HCT116 (cell line): ENCODE data around the gene GRIN2A. TPM values are rescaled to one million over a fixed set of nuclear protein-coding genes. Genes with fewer than 3 reads are reported as not detected.

Experiments used
- ATAC-seq: fragments of 200-7000 bp; cut with Tn5 transposase; 2 replicates; pipeline ENCODE4 v1.9.1; 2020; ENCODE audit warnings: mild to moderate bottlenecking, moderate library complexity
- BruUV-seq: library from RNA; stranded (reverse); fragments of 400-500 nt; replicated peaks from 2 replicates; lab custom pipeline; 2021; lab: Mats Ljungman, UMichigan
- CTCF ChIA-PET: fragments of 300-600 bp; sonication (Branson Sonifier 250); formaldehyde crosslinking; loops from one replicate; lab custom pipeline; 2021; ENCODE audit warnings: antibody characterized with exemption; lab: Charles Lee
- POLR2A ChIA-PET: fragments of 300-600, 350-600 bp; sonication (Branson Sonifier 250); formaldehyde crosslinking; loops from one replicate; lab custom pipeline; 2021; ENCODE audit warnings: antibody characterized with exemption; lab: Charles Lee
- RAD21 ChIA-PET, 2 experiments: fragments of 300-600 bp; sonication (Branson Sonifier 250); formaldehyde crosslinking; loops; one replicate each; lab custom pipeline; 2023; ENCODE audit warnings: low total read pairs in 2 of 2; ENCODE audit not compliant: uncharacterized antibody in 2 of 2, unreplicated experiment in 2 of 2, low non-redundant PET in 1 of 2; lab: Charles Lee
- DNase-seq: peaks from one replicate; pipeline ENCODE4 v3.0.0-alpha.2; 2010; ENCODE audit warnings: low read depth, low spot score
- H2AFZ ChIP-seq: fragments of 200-600 bp; shearing (Covaris generic), sonication (generic); 2 replicates; pipeline ENCODE4 v1.6.1; 2017; ENCODE audit warnings: low read depth, mixed run types, mixed read lengths, antibody characterized with exemption, low read length; ENCODE audit not compliant: poor library complexity, severe bottlenecking
- H3K27ac ChIP-seq: 2 replicates; pipeline ENCODE4 v1.5.1; 2012; ENCODE audit warnings: low read depth, low read length
- H3K27me3 ChIP-seq: fragments of 200-600 bp; sonication (generic); 2 replicates; pipeline ENCODE4 v1.6.1; 2016; ENCODE audit warnings: mixed run types, low read length, mixed read lengths; ENCODE audit not compliant: insufficient read depth
- H3K36me3 ChIP-seq, 2 experiments: fragments of 200-500 bp in 1 of 2; fragments of 200-600 bp in 1 of 2; sonication (Bioruptor generic) in 1 of 2; sonication (generic) in 1 of 2; 2 replicates each; pipeline versions ENCODE4 v1.5.1 to v1.6.1; 2014 to 2016; ENCODE audit warnings: low read length in 2 of 2, inconsistent platforms in 1 of 2, mixed read lengths in 1 of 2, mixed run types in 1 of 2; ENCODE audit not compliant: insufficient read depth in 2 of 2, control insufficient read depth in 1 of 2
- H3K4me1 ChIP-seq, 2 experiments: fragments of 200-600 bp in 1 of 2; sonication (generic) in 1 of 2; 2 replicates each; pipeline versions ENCODE4 v1.5.1 to v1.6.1; 2012 to 2017; ENCODE audit warnings: low read length in 2 of 2, inconsistent platforms in 1 of 2, mild to moderate bottlenecking in 1 of 2, mixed read lengths in 1 of 2, mixed run types in 1 of 2, moderate library complexity in 1 of 2; ENCODE audit not compliant: insufficient read depth in 2 of 2, control insufficient read depth in 1 of 2
- H3K4me2 ChIP-seq: fragments of 200-600 bp; sonication (generic); 2 replicates; pipeline ENCODE4 v1.6.1; 2017; ENCODE audit warnings: mixed run types, low read length, mixed read lengths
- H3K4me3 ChIP-seq, 2 experiments: fragments of 200-600 bp in 1 of 2; sonication (generic) in 1 of 2; replicated peaks in 1 of 2; 2 replicates each; pipeline ENCODE4 v1.5.1; 2011 to 2016; ENCODE audit warnings: low read length in 2 of 2, control low read depth in 1 of 2, low read depth in 1 of 2, mild to moderate bottlenecking in 1 of 2, mixed read lengths in 1 of 2, mixed run types in 1 of 2
- H3K79me2 ChIP-seq: fragments of 200-600 bp; sonication (generic); 2 replicates; pipeline ENCODE4 v1.6.1; 2017; ENCODE audit warnings: mild to moderate bottlenecking, mixed run types, low read length, moderate library complexity, mixed read lengths; ENCODE audit not compliant: insufficient read depth
- H3K9ac ChIP-seq: fragments of 200-600 bp; sonication (generic); 2 replicates; pipeline ENCODE4 v1.6.1; 2016; ENCODE audit warnings: low read length, mixed read lengths
- H3K9me2 ChIP-seq: fragments of 200-600 bp; sonication (generic), shearing (Covaris generic); 2 replicates; pipeline ENCODE4 v1.6.1; 2017; ENCODE audit warnings: mixed run types, mild to moderate bottlenecking, moderate library complexity; ENCODE audit not compliant: insufficient read depth
- H3K9me3 ChIP-seq, 2 experiments: fragments of 200-500 bp in 1 of 2; fragments of 200-600 bp in 1 of 2; sonication (Bioruptor generic) in 1 of 2; sonication (generic) in 1 of 2; 2 replicates each; pipeline ENCODE4 v1.6.1; 2014 to 2017; ENCODE audit warnings: low read length in 2 of 2, mixed read lengths in 2 of 2, inconsistent platforms in 1 of 2, low read depth in 1 of 2, mild to moderate bottlenecking in 1 of 2, mixed run types in 1 of 2, moderate library complexity in 1 of 2; ENCODE audit not compliant: control insufficient read depth in 1 of 2, insufficient read depth in 1 of 2
- H4K20me1 ChIP-seq: fragments of 200-600 bp; sonication (generic), shearing (Covaris generic); 2 replicates; pipeline ENCODE4 v1.6.1; 2017; ENCODE audit warnings: mixed run types, mild to moderate bottlenecking, moderate library complexity; ENCODE audit not compliant: insufficient read depth
- CBX3 ChIP-seq: IDR thresholded peaks from 2 replicates; pipeline ENCODE4 v1.6.1; 2012; ENCODE audit warnings: low read depth
- CEBPB ChIP-seq: IDR thresholded peaks from 2 replicates; pipeline ENCODE4 v1.6.1; 2012; ENCODE audit warnings: low read depth
- EGR1 ChIP-seq: IDR thresholded peaks from 2 replicates; pipeline ENCODE4 v1.6.1; 2012; ENCODE audit warnings: low read depth
- EZH2 ChIP-seq: fragments of 200-600 bp; sonication (generic); IDR thresholded peaks from 2 replicates; pipeline ENCODE4 v1.6.1; 2017; ENCODE audit warnings: antibody characterized with exemption, mixed run types
- EZH2phosphoT487 ChIP-seq: fragments of 200-600 bp; IDR thresholded peaks from 2 replicates; pipeline ENCODE4 v1.6.1; 2018; ENCODE audit warnings: antibody characterized with exemption, borderline replicate concordance
- FOSL1 ChIP-seq: IDR thresholded peaks from 2 replicates; pipeline ENCODE4 v1.6.1; 2012; ENCODE audit warnings: low read depth
- POLR2A ChIP-seq: IDR thresholded peaks from 2 replicates; pipeline ENCODE4 v1.7.0; 2011; ENCODE audit warnings: borderline replicate concordance; ENCODE audit not compliant: insufficient read depth, insufficient read length; ENCODE audit errors: extremely low read depth
- POLR2AphosphoS5 ChIP-seq: IDR thresholded peaks from 2 replicates; pipeline ENCODE4 v1.6.1; 2011; ENCODE audit warnings: mild to moderate bottlenecking, low read depth, low read length, moderate library complexity
- RAD21 ChIP-seq: IDR thresholded peaks from 2 replicates; pipeline ENCODE4 v1.6.1; 2012; ENCODE audit warnings: low read depth, mild to moderate bottlenecking
- SP1 ChIP-seq: IDR thresholded peaks from 2 replicates; pipeline ENCODE4 v1.6.1; 2012; ENCODE audit warnings: low read depth
- SRF ChIP-seq: IDR thresholded peaks from 2 replicates; pipeline ENCODE4 v1.6.1; 2012; ENCODE audit warnings: low read depth
- TCF7L2 ChIP-seq: IDR thresholded peaks from 2 replicates; pipeline ENCODE4 v1.7.0; 2011; ENCODE audit warnings: borderline replicate concordance, inconsistent platforms; ENCODE audit not compliant: insufficient read depth, insufficient read length; ENCODE audit errors: extremely low read depth
- ZFX ChIP-seq: fragments of 450-650 bp; IDR thresholded peaks from 2 replicates; pipeline ENCODE4 v1.6.1; 2017
- intact Hi-C: fragments of 100-400 bp; cut with micrococcal nuclease; formaldehyde crosslinking; loops from 2 replicates; pipeline ENCODE4 v1.10.0; 2022
- total RNA-seq: library from RNA; stranded (reverse); gene quantifications from one replicate; pipeline ENCODE4 v1.2.1, GENCODE V29; 2021; ENCODE audit not compliant: unreplicated experiment
- TF ChIP-seq, protein P1 (sequence below): IDR thresholded peaks from 2 replicates; pipeline ENCODE4 v1.6.1; 2011; ENCODE audit warnings: mild to moderate bottlenecking, low read length, moderate library complexity; ENCODE audit not compliant: insufficient replicate concordance; ENCODE audit errors: extremely low read depth
- TF ChIP-seq, protein P2 (sequence below): IDR thresholded peaks from 2 replicates; pipeline ENCODE4 v1.6.1; 2012
- TF ChIP-seq, protein P3 (sequence below): IDR thresholded peaks from 2 replicates; pipeline ENCODE4 v1.6.1; 2012
- TF ChIP-seq, protein P4 (sequence below), 3 experiments: fragments of 200-600 bp in 1 of 3; sonication (generic) in 1 of 3; IDR thresholded peaks in 2 of 3; conservative IDR thresholded peaks in 1 of 3; 2 replicates each; pipeline ENCODE4 v1.5.1; 2012 to 2017; ENCODE audit warnings: low read depth in 2 of 3, low read length in 2 of 3, antibody characterized with exemption in 1 of 3, borderline replicate concordance in 1 of 3, control low read depth in 1 of 3, mild to moderate bottlenecking in 1 of 3, mixed read lengths in 1 of 3, mixed run types in 1 of 3, moderate library complexity in 1 of 3; ENCODE audit not compliant: insufficient read depth in 1 of 3
- TF ChIP-seq, protein P5 (sequence below): IDR thresholded peaks from 2 replicates; pipeline ENCODE4 v1.6.1; 2012; ENCODE audit warnings: low read depth

Gene GRIN2A
- total RNA-seq, 1 experiment from 2014 or later, result 0.02 TPM

DNA sequence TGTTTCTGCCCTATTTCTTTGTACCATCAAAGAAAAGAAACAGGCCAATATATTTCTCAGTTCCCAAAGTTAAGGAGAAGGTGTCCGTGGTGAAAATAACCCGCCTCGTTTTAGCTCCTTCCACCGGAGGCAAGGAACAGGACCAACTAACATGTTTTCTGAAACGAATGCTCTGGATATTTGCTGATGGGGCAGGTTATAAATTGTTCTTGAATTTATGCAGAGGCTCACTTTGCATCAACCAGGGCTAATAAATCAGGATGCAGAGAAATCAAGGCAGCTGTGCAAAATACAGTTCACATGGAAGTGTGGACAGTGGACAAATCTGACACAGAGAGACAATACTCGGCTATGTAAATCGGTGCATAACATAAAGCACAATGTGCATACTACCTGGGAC lies 189.8 kb downstream of the GRIN2A start (continued):
- TF ChIP-seq, protein P1, sequence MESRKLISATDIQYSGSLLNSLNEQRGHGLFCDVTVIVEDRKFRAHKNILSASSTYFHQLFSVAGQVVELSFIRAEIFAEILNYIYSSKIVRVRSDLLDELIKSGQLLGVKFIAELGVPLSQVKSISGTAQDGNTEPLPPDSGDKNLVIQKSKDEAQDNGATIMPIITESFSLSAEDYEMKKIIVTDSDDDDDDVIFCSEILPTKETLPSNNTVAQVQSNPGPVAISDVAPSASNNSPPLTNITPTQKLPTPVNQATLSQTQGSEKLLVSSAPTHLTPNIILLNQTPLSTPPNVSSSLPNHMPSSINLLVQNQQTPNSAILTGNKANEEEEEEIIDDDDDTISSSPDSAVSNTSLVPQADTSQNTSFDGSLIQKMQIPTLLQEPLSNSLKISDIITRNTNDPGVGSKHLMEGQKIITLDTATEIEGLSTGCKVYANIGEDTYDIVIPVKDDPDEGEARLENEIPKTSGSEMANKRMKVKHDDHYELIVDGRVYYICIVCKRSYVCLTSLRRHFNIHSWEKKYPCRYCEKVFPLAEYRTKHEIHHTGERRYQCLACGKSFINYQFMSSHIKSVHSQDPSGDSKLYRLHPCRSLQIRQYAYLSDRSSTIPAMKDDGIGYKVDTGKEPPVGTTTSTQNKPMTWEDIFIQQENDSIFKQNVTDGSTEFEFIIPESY, result no peak
- TF ChIP-seq, protein P2, sequence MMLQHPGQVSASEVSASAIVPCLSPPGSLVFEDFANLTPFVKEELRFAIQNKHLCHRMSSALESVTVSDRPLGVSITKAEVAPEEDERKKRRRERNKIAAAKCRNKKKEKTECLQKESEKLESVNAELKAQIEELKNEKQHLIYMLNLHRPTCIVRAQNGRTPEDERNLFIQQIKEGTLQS, result no peak
- TF ChIP-seq FOSL1 (no peak), TCF7L2 (no peak), ZFX (no peak), EZH2phosphoT487 (no peak), CBX3 (no peak), SRF (no peak), EGR1 (no peak), POLR2AphosphoS5 (no peak)
- TF ChIP-seq, protein P3, sequence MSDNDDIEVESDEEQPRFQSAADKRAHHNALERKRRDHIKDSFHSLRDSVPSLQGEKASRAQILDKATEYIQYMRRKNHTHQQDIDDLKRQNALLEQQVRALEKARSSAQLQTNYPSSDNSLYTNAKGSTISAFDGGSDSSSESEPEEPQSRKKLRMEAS, result no peak

DNA sequence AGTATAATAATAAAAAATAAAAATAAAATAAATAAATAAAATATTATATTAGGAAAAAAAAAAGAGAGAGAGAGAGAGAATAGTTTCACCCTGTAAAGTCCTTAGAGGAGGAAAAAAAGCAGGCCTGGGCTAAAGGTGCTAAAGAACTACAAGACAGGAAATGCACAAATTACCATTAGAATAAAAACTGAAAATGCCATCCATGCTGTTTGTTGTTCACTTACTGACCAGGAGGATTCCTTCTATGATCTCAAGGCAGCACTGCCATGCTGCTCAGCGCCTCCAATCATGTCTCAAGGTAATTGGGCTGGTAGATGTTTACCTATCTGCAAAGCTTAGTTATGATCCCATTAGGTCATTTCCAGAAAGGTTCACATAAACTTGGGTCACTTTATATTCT lies 201.2 kb downstream of the GRIN2A start:
- RAD21 ChIA-PET, result no interaction called here
- POLR2A ChIA-PET, result no interaction called here
- TF ChIP-seq, protein P4, sequence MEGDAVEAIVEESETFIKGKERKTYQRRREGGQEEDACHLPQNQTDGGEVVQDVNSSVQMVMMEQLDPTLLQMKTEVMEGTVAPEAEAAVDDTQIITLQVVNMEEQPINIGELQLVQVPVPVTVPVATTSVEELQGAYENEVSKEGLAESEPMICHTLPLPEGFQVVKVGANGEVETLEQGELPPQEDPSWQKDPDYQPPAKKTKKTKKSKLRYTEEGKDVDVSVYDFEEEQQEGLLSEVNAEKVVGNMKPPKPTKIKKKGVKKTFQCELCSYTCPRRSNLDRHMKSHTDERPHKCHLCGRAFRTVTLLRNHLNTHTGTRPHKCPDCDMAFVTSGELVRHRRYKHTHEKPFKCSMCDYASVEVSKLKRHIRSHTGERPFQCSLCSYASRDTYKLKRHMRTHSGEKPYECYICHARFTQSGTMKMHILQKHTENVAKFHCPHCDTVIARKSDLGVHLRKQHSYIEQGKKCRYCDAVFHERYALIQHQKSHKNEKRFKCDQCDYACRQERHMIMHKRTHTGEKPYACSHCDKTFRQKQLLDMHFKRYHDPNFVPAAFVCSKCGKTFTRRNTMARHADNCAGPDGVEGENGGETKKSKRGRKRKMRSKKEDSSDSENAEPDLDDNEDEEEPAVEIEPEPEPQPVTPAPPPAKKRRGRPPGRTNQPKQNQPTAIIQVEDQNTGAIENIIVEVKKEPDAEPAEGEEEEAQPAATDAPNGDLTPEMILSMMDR (IDR thresholded peaks at IDR 0.05 in 2 of 3, conservative IDR thresholded peaks at IDR 0.05 in 1 of 3; ENCODE audit: borderline replicate concordance in 1 of 3, insufficient read depth in 1 of 3, low read depth in 2 of 3, low read length in 2 of 3), result no peak
- TF ChIP-seq SRF (no peak), EZH2 (no peak), POLR2AphosphoS5 (no peak), POLR2A (no peak), EZH2phosphoT487 (no peak), CEBPB (no peak), EGR1 (no peak), SP1 (no peak), RAD21 (no peak)
- TF ChIP-seq, protein P5, sequence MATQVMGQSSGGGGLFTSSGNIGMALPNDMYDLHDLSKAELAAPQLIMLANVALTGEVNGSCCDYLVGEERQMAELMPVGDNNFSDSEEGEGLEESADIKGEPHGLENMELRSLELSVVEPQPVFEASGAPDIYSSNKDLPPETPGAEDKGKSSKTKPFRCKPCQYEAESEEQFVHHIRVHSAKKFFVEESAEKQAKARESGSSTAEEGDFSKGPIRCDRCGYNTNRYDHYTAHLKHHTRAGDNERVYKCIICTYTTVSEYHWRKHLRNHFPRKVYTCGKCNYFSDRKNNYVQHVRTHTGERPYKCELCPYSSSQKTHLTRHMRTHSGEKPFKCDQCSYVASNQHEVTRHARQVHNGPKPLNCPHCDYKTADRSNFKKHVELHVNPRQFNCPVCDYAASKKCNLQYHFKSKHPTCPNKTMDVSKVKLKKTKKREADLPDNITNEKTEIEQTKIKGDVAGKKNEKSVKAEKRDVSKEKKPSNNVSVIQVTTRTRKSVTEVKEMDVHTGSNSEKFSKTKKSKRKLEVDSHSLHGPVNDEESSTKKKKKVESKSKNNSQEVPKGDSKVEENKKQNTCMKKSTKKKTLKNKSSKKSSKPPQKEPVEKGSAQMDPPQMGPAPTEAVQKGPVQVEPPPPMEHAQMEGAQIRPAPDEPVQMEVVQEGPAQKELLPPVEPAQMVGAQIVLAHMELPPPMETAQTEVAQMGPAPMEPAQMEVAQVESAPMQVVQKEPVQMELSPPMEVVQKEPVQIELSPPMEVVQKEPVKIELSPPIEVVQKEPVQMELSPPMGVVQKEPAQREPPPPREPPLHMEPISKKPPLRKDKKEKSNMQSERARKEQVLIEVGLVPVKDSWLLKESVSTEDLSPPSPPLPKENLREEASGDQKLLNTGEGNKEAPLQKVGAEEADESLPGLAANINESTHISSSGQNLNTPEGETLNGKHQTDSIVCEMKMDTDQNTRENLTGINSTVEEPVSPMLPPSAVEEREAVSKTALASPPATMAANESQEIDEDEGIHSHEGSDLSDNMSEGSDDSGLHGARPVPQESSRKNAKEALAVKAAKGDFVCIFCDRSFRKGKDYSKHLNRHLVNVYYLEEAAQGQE, result no peak
- TF ChIP-seq, protein P3, result no peak

More for the DNA sequence above, 201.2 kb downstream of the GRIN2A start:
- H4K20me1 ChIP-seq, result no peaks in the 10 kb centered on the region
- ATAC-seq (no peak), DNase-seq (no peak)
- no TSS peak for BruUV-seq
- no peaks in the 10 kb centered on the region for H3K4me1 ChIP-seq
- no peaks in the 10 kb centered on the region for H3K9me3 ChIP-seq
- H3K4me2 ChIP-seq, result no peak overlapping the region
- no peaks in the 10 kb centered on the region for H3K9me2 ChIP-seq
- H3K79me2 ChIP-seq, result no peaks in the 10 kb centered on the region
- no peak overlapping the region for H3K27ac ChIP-seq
- H3K36me3 ChIP-seq, result no peaks in the 10 kb centered on the region; a peak in 1 of 4 replicates
- intact Hi-C loops, result no loop called here
- peaks cover 15% of the 10 kb centered on the region for H3K27me3 ChIP-seq
- CTCF ChIA-PET, result no interaction called here
- no peak overlapping the region for H2AFZ ChIP-seq
- no peak overlapping the region for H3K9ac ChIP-seq
- no peak overlapping the region for H3K4me3 ChIP-seq
